HepG2 (cell line): ENCODE measurements around the gene SYMPK. TPM values are rescaled to one million over a fixed set of nuclear protein-coding genes. Genes with fewer than 3 reads are reported as not detected.
A peak's percentile ranks its signal among the peaks of the same experiment; 100 is the strongest.

Experiments used
- ATAC-seq: fragments of 200-7000 bp; cut with Tn5 transposase; 3 replicates; pipeline ENCODE4 v1.9.1; 2020; ENCODE audit warnings: mild to moderate bottlenecking, moderate library complexity
- BruUV-seq: library from RNA; stranded (reverse); fragments of 400-500 nt; replicated peaks from 2 replicates; lab custom pipeline; 2021; lab: Mats Ljungman, UMichigan
- CTCF ChIA-PET: fragments of 300-600 bp; formaldehyde crosslinking; extraction: SDS; loops from one replicate; lab custom pipeline; 2021; ENCODE audit warnings: low total read pairs, inconsistent platforms, low intra/inter-chr PET ratio; lab: Yijun Ruan, JAX
- POLR2A ChIA-PET: fragments of 350-600 bp; sonication (Branson Sonifier 250); formaldehyde crosslinking; loops from one replicate; lab custom pipeline; 2020; ENCODE audit warnings: antibody characterized with exemption, inconsistent platforms; lab: Yijun Ruan, JAX
- DNase-seq: peaks from one replicate; pipeline ENCODE4 v3.0.0-alpha.2; 2015; ENCODE audit warnings: low spot score
- FAIRE-seq: peaks from 3 replicates; lab custom pipeline; 2011; peaks lifted over from hg19 to GRCh38; lab: Jason Lieb, UNC
- H2AFZ ChIP-seq: one replicate; pipeline ENCODE4 v1.6.1; 2011; ENCODE audit warnings: low read length, inconsistent platforms
- H3K27ac ChIP-seq: fragments of 300-600 bp; 3 replicates; pipeline ENCODE4 v1.8.0; 2011; ENCODE audit warnings: mixed run types, mild to moderate bottlenecking, mixed read lengths, low read length, inconsistent platforms; ENCODE audit not compliant: insufficient read depth; ENCODE audit errors: extremely low read length
- H3K27me3 ChIP-seq, 2 experiments: fragments of 200-600 bp in 1 of 2; 2 replicates in 1 of 2; 3 replicates in 1 of 2; pipeline versions ENCODE4 v1.6.0 to v1.8.0; 2011; ENCODE audit warnings: low read length in 2 of 2, mild to moderate bottlenecking in 2 of 2, moderate library complexity in 2 of 2, inconsistent platforms in 1 of 2; ENCODE audit not compliant: insufficient read depth in 2 of 2, control insufficient read depth in 1 of 2
- H3K36me3 ChIP-seq, 2 experiments: fragments of 200-600 bp in 1 of 2; replicated peaks in 1 of 2; 2 replicates in 1 of 2; 3 replicates in 1 of 2; pipeline versions ENCODE4 v1.5.1 to v1.8.0; 2011; ENCODE audit warnings: low read length in 2 of 2, inconsistent platforms in 1 of 2; ENCODE audit not compliant: insufficient read depth in 2 of 2, control insufficient read depth in 1 of 2
- H3K4me1 ChIP-seq: 2 replicates; pipeline ENCODE4 v1.5.1; 2012; ENCODE audit warnings: low read length, inconsistent platforms; ENCODE audit not compliant: insufficient read depth
- H3K4me2 ChIP-seq: 2 replicates; pipeline ENCODE4 v1.6.0; 2011; ENCODE audit warnings: low read depth, low read length, inconsistent platforms
- H3K4me3 ChIP-seq, 3 experiments: fragments of 200-600 bp in 1 of 3; sonication (generic), shearing (Covaris generic) in 1 of 3; replicated peaks in 1 of 3; 2 replicates each; pipeline ENCODE4 v1.5.1; 2011 to 2016; ENCODE audit warnings: low read length in 3 of 3, inconsistent platforms in 2 of 3, low read depth in 2 of 3, mild to moderate bottlenecking in 2 of 3, control low read depth in 1 of 3, mixed read lengths in 1 of 3; ENCODE audit not compliant: insufficient read depth in 1 of 3
- H3K79me2 ChIP-seq: one replicate; pipeline ENCODE4 v1.6.1; 2011; ENCODE audit warnings: low read length, inconsistent platforms; ENCODE audit not compliant: insufficient read depth
- H3K9ac ChIP-seq: 2 replicates; pipeline ENCODE4 v1.6.0; 2011; ENCODE audit warnings: mild to moderate bottlenecking, low read depth, low read length, inconsistent platforms; ENCODE audit not compliant: insufficient read depth
- H3K9me3 ChIP-seq: 2 replicates; pipeline ENCODE4 v1.5.1; 2012; ENCODE audit warnings: mild to moderate bottlenecking, low read length
- H4K20me1 ChIP-seq: 2 replicates; pipeline ENCODE4 v1.6.0; 2011; ENCODE audit warnings: inconsistent platforms, mild to moderate bottlenecking, low read length, moderate library complexity; ENCODE audit not compliant: insufficient read depth
- AGO2 ChIP-seq: fragments of 200-400 bp; formaldehyde crosslinking; optimal IDR thresholded peaks from 2 replicates; pipeline ENCODE3; 2017; ENCODE audit warnings: mild to moderate bottlenecking, low read depth, low read length, moderate library complexity
- CTCF ChIP-seq: sonication (generic); formaldehyde crosslinking; IDR thresholded peaks from 2 replicates; pipeline ENCODE4 v1.5.0; 2020; ENCODE audit warnings: mild to moderate bottlenecking, missing genetic modification reagents, moderate library complexity
- EZH2 ChIP-seq: conservative IDR thresholded peaks from 2 replicates; pipeline ENCODE4 v1.6.1; 2012; ENCODE audit warnings: mild to moderate bottlenecking, low read depth, low read length, moderate library complexity
- FOSL2 ChIP-seq: sonication (generic); formaldehyde crosslinking; IDR thresholded peaks from 2 replicates; pipeline ENCODE4 v1.4.0; 2020; ENCODE audit warnings: missing genetic modification reagents
- MAZ ChIP-seq, 2 experiments: sonication (generic) in 1 of 2; formaldehyde crosslinking in 1 of 2; IDR thresholded peaks; 2 replicates each; pipeline versions ENCODE4 v1.5.0 to v1.6.1; 2012 to 2020; ENCODE audit warnings: low read depth in 2 of 2, mild to moderate bottlenecking in 2 of 2, borderline replicate concordance in 1 of 2, improper control_type of control experiment in 1 of 2, low read length in 1 of 2, missing genetic modification reagents in 1 of 2, moderate library complexity in 1 of 2
- NR2F1 ChIP-seq, 2 experiments: fragments of 450-650 bp in 1 of 2; formaldehyde crosslinking in 1 of 2; IDR thresholded peaks; 2 replicates each; pipeline versions ENCODE4 v1.5.0 to v1.6.1; 2016 to 2020; ENCODE audit warnings: mild to moderate bottlenecking in 1 of 2, missing compliant biosample characterization in 1 of 2, missing genetic modification reagents in 1 of 2, moderate library complexity in 1 of 2
- NR2F6 ChIP-seq, 2 experiments: IDR thresholded peaks; 2 replicates each; pipeline ENCODE4 v1.6.1; 2016; ENCODE audit warnings: antibody characterized with exemption in 1 of 2, mild to moderate bottlenecking in 1 of 2
- PCBP1 ChIP-seq: fragments of 200-400 bp; formaldehyde crosslinking; IDR thresholded peaks from 2 replicates; pipeline ENCODE4 v1.6.1; 2017; ENCODE audit warnings: mild to moderate bottlenecking, low read depth, low read length, borderline replicate concordance
- SOX13 ChIP-seq, 3 experiments: fragments of 450-650 bp in 1 of 3; sonication (generic) in 1 of 3; formaldehyde crosslinking in 1 of 3; IDR thresholded peaks in 2 of 3; conservative IDR thresholded peaks in 1 of 3; 2 replicates each; pipeline versions ENCODE4 v1.5.0 to v1.6.1; 2016 to 2020; ENCODE audit warnings: antibody characterized with exemption in 1 of 3, mild to moderate bottlenecking in 1 of 3, missing compliant biosample characterization in 1 of 3, missing genetic modification reagents in 1 of 3, moderate library complexity in 1 of 3
- SP4 ChIP-seq: sonication (generic); formaldehyde crosslinking; IDR thresholded peaks from 2 replicates; pipeline ENCODE4 v1.8.1; 2023; ENCODE audit warnings: mild to moderate bottlenecking, missing genetic modification reagents
- ZFP91 ChIP-seq: sonication (generic); formaldehyde crosslinking; IDR thresholded peaks from 2 replicates; pipeline ENCODE4 v1.9.0; 2022; ENCODE audit warnings: missing genetic modification reagents, mild to moderate bottlenecking, borderline replicate concordance
- ZNF687 ChIP-seq: sonication (generic); formaldehyde crosslinking; IDR thresholded peaks from 2 replicates; pipeline ENCODE4 v1.5.1; 2020; ENCODE audit warnings: mild to moderate bottlenecking, missing genetic modification reagents, moderate library complexity
- WGBS: methylation state at CpG from one replicate; pipeline ENCODE4 v1.1.6; 2017; ENCODE audit warnings: low lambda C conversion rate; 5-methylcytosine and 5-hydroxymethylcytosine counted together
- in situ Hi-C: cut with HindIII; loops from 2 replicates; pipeline ENCODE4 v1.10.0; 2017; ENCODE audit warnings: low pct_unique_long_range_greater_than_20kb; ENCODE audit not compliant: extremely low pct_ligation_motif_present
- intact Hi-C: fragments of 100-400 bp; cut with micrococcal nuclease; formaldehyde crosslinking; loops from one replicate; pipeline ENCODE4 v1.10.0; 2022; ENCODE audit not compliant: unreplicated experiment
- polyA plus RNA-seq, 8 experiments: library from polyadenylated mRNA; depleted of rRNA in 3 of 8; stranded (reverse) in 7 of 8; unstranded in 1 of 8; fragments of >200 nt; fragmentation: Illumina TruSeq in 4 of 8; extraction: Trizol in 4 of 8; gene quantifications; 2 replicates each; pipeline versions ENCODE4 v1.2.1 to v1.2.3, GENCODE V29; 2011 to 2016; ENCODE audit warnings: low read depth in 4 of 8, missing spikeins in 1 of 8, mixed read lengths in 1 of 8; ENCODE audit not compliant: insufficient read depth in 1 of 8
- total RNA-seq, 5 experiments: library from RNA; depleted of rRNA; stranded (reverse); fragments of >200 nt; fragmentation: Illumina TruSeq; extraction: Trizol; gene quantifications; 2 replicates each; pipeline ENCODE4 v1.2.3, GENCODE V29; 2016; ENCODE audit warnings: low read depth in 1 of 5

SYMPK gene
- total and polyA plus RNA-seq, 2 of the 13 experiments (the other 11 are each of a cell fraction or from before 2014, with no cell fraction given), result 21.9 to 55.7 TPM

DNA sequence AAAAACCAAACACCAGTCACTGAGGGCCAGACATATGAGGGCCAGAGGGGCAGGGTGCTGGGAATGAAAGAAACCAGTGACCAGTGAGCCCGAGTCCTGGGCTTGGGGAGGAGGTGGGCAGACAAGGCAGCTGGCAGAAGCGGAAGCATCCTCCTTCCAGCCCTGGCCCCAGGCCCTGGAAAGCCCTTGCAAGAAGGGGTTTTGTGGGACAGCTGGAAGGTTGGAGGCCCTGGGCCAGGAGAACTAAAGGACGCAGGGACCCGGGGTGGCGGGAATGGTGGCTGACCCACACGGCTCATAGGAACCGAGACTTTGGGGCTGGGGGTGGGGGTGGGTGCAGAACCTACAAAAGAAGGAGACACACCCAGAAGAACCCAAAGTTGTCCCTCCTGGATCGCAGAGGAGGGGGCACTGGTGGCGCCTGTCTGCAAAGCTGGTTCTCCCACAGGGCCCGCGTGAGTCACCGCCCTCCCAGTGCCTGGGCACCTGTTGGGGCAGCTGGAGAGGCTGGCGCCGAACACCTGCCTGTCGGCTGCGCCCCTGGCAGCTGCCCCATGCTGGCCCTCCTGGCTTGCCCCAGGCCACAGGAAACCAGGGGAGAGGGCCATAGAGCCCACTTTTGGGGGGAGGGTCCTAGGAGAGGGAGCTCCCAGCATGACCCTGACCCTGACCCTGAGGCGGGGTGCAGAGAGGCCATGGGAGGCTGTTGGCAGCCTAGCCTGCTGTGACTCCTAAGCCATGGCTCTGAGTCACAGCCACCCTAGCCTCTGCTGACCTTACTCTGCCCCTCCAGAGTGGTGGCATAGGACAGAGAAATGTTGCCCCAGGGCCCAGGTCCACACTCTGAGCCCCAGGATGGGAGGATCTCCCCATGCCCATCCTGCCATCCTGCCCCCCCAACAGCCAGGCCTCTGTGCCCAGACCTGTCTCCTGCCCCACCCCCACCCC lies 81.5 kb downstream of the SYMPK start:
- Histone ChIP-seq H3K9ac (no peak overlapping the region), H3K4me1 (peaks cover 35% of the 10 kb centered on the region)
- TF ChIP-seq ZNF687 (CRISPR knock-in tag), result peak; percentile 45; the same call in 1 of the 2 replicates
- TF ChIP-seq NR2F6 (IDR thresholded peaks at IDR 0.05), result peak; percentile 67
- peak; percentile 75 for TF ChIP-seq NR2F6 (CRISPR knock-in tag; IDR thresholded peaks at IDR 0.05)
- TF ChIP-seq NR2F1 (CRISPR knock-in tag; IDR thresholded peaks at IDR 0.05), result peak; percentile 64 to 82
- TF ChIP-seq ZFP91 (CRISPR knock-in tag), result 0 out of 2 replicates have a peak, but pooled peaks have one; percentile 43
- TF ChIP-seq AGO2, result peak; percentile 87
- TF ChIP-seq SOX13 (IDR thresholded peaks at IDR 0.05), result no peak
- no peak for TF ChIP-seq SOX13 (CRISPR knock-in tag; conservative IDR thresholded peaks at IDR 0.05 in 1 of 2, IDR thresholded peaks at IDR 0.05 in 1 of 2)
- no peak for TF ChIP-seq MAZ (IDR thresholded peaks at IDR 0.05; ENCODE audit: borderline replicate concordance, low read depth, low read length)
- 0 out of 2 replicates have a peak, but pooled peaks have one; percentile 31 for TF ChIP-seq MAZ (CRISPR knock-in tag; IDR thresholded peaks at IDR 0.05; ENCODE audit: low read depth)
- TF ChIP-seq CTCF, result 0 out of 2 replicates have a peak, but pooled peaks have one; percentile 5
- peak; percentile 51 for TF ChIP-seq FOSL2 (CRISPR knock-in tag)
- 0 out of 2 replicates have a peak, but pooled peaks have one; percentile 17 for TF ChIP-seq PCBP1
- no peak for TF ChIP-seq SP4 (CRISPR knock-in tag)
- no peak for TF ChIP-seq EZH2

More for the DNA sequence above, 81.5 kb downstream of the SYMPK start:
- Histone ChIP-seq H3K9me3 (no peaks in the 10 kb centered on the region), H3K27me3 (no peaks in the 10 kb centered on the region; a peak in 1 of 5 replicates), H3K4me3 (peak overlapping the region in 2 of 3 experiments; percentile 11 to 61; a peak in 2 of 6 replicates), H2AFZ (no peak overlapping the region), H3K79me2 (no peaks in the 10 kb centered on the region), H3K36me3 (peaks cover 3 to 4% of the 10 kb centered on the region in 2 experiments; a peak in 2 of 5 replicates), H4K20me1 (peaks cover 4% of the 10 kb centered on the region; the same call in 1 of the 2 replicates), H3K27ac (no peak overlapping the region), H3K4me2 (peak overlapping the region; percentile 66)
- in situ Hi-C loops (no loop called here), intact Hi-C loops (no loop called here)
- peak; percentile 52 for ATAC-seq
- FAIRE-seq, result no peak
- DNase-seq, result no peak
- no TSS peak for BruUV-seq
- 24% methylated on average over 10 of the region's 17 CpGs for WGBS
- ChIA-PET CTCF (no interaction called here), POLR2A (interaction anchor here (0.9 to 4.7 kb wide), 4 partner anchors 9 to 104 kb away, joined by 3 to 53 read pairs (median 4); partner anchors contain the start of genes IRF2BP1 and SIX5)
